ENCODE measurements around the gene OR52E4. TPM values are rescaled to one million over a fixed set of nuclear protein-coding genes. Genes with fewer than 3 reads are reported as not detected.

The OR52E4 gene
- total RNA-seq, 2 experiments from 2014 or later = not detected

DNA sequence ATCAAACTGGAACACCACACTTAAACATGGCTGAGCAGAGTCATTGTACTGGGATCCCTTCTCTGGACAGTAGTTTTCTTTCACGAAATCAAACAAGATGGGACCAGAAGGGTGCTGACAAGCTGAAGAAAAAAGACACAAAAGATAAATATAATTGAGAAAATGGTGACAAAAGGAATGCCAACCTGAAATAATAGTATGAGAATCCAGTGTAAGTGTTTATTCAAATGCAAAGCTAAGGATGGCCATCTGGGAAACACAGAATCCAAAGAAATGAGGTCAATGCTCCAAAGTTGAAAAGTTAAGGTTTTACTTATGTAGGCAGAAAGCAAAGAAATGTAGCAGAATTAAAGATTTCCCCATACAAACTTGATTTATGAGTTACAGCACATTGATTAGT is 7.2 kb downstream of the OR52E4 start:
- ChIA-PET CTCF (no interaction called here), POLR2A (no interaction called here)
- H3K4me3 Mint-ChIP-seq = no peak overlapping the region
- H3K27ac Mint-ChIP-seq = no peak overlapping the region
- H3K27me3 Mint-ChIP-seq = peaks cover 2% of the 10 kb centered on the region
- H3K9me3 Mint-ChIP-seq = no peaks in the 10 kb centered on the region
- DNase-seq = no peak
- no peaks in the 10 kb centered on the region for H3K36me3 Mint-ChIP-seq
- intact Hi-C loops (cut with micrococcal nuclease) = no loop called here
- no peaks in the 10 kb centered on the region for H3K4me1 Mint-ChIP-seq (ENCODE audit: low read depth)

GRCh38 chr11:5891216-5891800 is 10.9 kb downstream of the OR52E4 start:
- intact Hi-C loops (cut with micrococcal nuclease) = loop anchor here (1.0 to 5.0 kb wide), 3 partner anchors 84 to 415 kb away; partner anchors contain the start of gene OR52N2
- no peak overlapping the region for H3K27ac Mint-ChIP-seq
- no peak overlapping the region for H3K4me3 Mint-ChIP-seq
- no peaks in the 10 kb centered on the region for H3K36me3 Mint-ChIP-seq
- CTCF ChIA-PET = interaction anchor here (0.7 to 2.2 kb wide), 20 partner anchors 10 to 1704 kb away, joined by 3 to 13 read pairs (median 3); partner anchors contain the start of gene TRIM5
- no peaks in the 10 kb centered on the region for H3K9me3 Mint-ChIP-seq
- no peaks in the 10 kb centered on the region for H3K4me1 Mint-ChIP-seq (ENCODE audit: low read depth)
- DNase-seq = no peak
- peaks cover 2% of the 10 kb centered on the region for H3K27me3 Mint-ChIP-seq
- POLR2A ChIA-PET = no interaction called here

- Mint-ChIP-seq H3K4me1 (ENCODE audit: low read depth) (no peaks in the 10 kb centered on the region), H3K27ac (no peak within 1 kb of the TSS), H3K9me3 (no peaks in the 10 kb centered on the region), H3K4me3 (no peak within 1 kb of the TSS), H3K27me3 (peaks cover 1% of the 10 kb centered on the region), H3K36me3 (no peaks in the 10 kb centered on the region)
- ChIA-PET POLR2A (no interaction called here), CTCF (interaction anchor here (0.7 kb wide), 1 partner anchor 387 kb away, joined by 3 read pairs; no protein-coding TSS in a partner anchor)
- intact Hi-C loops (cut with micrococcal nuclease) = loop anchor here (5.0 kb wide), 2 partner anchors 86 to 291 kb away; partner anchors contain the start of gene OR52N2
- DNase-seq = no peak
Observed at GRCh38 chr11:5892908-5893307, 12.5 kb downstream of the OR52E4 start, which contains the start of gene OR52E5. Gene OR52E5 (plus strand): TSS chr11:5893208. CDS start chr11:5900777, 7,569 bp downstream.

DNA sequence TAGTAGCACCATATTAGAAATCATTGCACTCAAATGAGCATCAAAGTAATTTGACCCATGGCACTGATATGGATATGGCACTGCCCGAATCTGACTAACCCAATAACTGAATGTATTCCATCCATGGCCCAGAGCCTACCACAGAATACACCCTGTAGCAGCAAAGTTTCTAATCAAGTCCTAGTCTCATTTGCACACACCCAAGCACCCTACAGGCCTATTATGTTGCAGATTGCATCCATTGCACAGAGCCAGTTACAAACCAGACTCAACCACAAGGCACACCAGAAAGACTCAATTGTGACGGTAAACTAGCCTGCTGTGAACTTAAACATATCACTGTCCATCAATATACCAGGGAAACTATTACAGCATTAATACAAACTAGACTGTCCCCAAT is 19.1 kb downstream of the OR52E4 start:
- no peak for DNase-seq
- H3K27me3 Mint-ChIP-seq = peaks cover 1% of the 10 kb centered on the region
- H3K4me1 Mint-ChIP-seq (ENCODE audit: low read depth) = no peaks in the 10 kb centered on the region
- no peak overlapping the region for H3K4me3 Mint-ChIP-seq
- H3K27ac Mint-ChIP-seq = no peak overlapping the region
- H3K9me3 Mint-ChIP-seq = no peaks in the 10 kb centered on the region
- ChIA-PET POLR2A (no interaction called here), CTCF (no interaction called here)
- intact Hi-C loops (cut with micrococcal nuclease) = no loop called here
- H3K36me3 Mint-ChIP-seq = no peaks in the 10 kb centered on the region

- Mint-ChIP-seq H3K27ac (no peak overlapping the region), H3K4me3 (no peak overlapping the region), H3K4me1 (ENCODE audit: low read depth) (no peaks in the 10 kb centered on the region), H3K36me3 (no peaks in the 10 kb centered on the region), H3K9me3 (no peaks in the 10 kb centered on the region), H3K27me3 (peaks cover 10% of the 10 kb centered on the region)
- ChIA-PET CTCF (no interaction called here), POLR2A (no interaction called here)
- intact Hi-C loops (cut with micrococcal nuclease) = no loop called here
- DNase-seq = no peak
Observed at GRCh38 chr11:5910540-5910939, 30.1 kb downstream of the OR52E4 start.

DNA sequence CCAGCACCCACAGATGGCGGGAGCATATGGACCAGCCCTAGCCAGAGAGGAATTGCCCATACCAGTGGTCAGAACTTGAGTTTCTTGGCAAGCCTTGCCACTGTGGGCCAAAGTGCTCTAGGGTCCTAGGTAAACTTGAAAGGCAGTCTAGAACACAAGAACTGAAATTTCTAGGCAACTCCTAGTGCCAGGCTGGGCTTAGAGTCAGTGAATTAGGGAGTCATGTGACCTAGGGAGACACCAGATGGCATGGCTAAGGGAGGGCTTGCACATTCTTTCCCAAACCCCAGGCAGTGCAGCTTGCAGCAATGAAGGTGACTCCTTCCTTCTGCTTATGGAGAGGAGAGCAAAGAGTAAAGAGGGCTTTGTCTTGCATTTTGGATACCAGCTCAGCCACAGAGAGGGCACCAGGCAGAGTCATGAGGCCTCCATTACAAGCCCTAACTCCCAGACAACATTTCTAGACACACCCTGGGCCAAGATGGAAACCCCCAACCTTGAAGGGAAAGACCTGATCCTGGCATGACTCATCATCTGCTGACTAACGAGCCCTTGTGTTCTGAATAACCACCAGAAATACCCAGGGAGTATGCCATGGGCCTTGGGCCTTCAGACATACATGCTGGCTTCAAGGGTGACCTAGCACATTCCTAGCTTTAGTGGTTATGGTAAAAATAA is 42.5 kb downstream of the OR52E4 start:
- DNase-seq = peak; percentile 52
- H3K27me3 Mint-ChIP-seq = no peaks in the 10 kb centered on the region
- intact Hi-C loops (cut with micrococcal nuclease) = no loop called here
- no peak overlapping the region for H3K27ac Mint-ChIP-seq
- CTCF ChIA-PET = no interaction called here
- no peaks in the 10 kb centered on the region for H3K4me1 Mint-ChIP-seq (ENCODE audit: low read depth)
- POLR2A ChIA-PET = no interaction called here
- H3K9me3 Mint-ChIP-seq = peaks cover 25% of the 10 kb centered on the region
- no peaks in the 10 kb centered on the region for H3K36me3 Mint-ChIP-seq
- H3K4me3 Mint-ChIP-seq = no peak overlapping the region

- DNase-seq = no peak
- Mint-ChIP-seq H3K36me3 (no peaks in the 10 kb centered on the region), H3K4me1 (ENCODE audit: low read depth) (no peaks in the 10 kb centered on the region), H3K9me3 (peaks cover 25% of the 10 kb centered on the region), H3K27ac (no peak overlapping the region), H3K4me3 (no peak overlapping the region), H3K27me3 (no peaks in the 10 kb centered on the region)
- intact Hi-C loops (cut with micrococcal nuclease) = no loop called here
- CTCF ChIA-PET = no interaction called here
- POLR2A ChIA-PET = no interaction called here
Observed at GRCh38 chr11:5923427-5923776, 43.0 kb downstream of the OR52E4 start.

GRCh38 chr11:5923794-5924193 is 43.4 kb downstream of the OR52E4 start:
- intact Hi-C loops (cut with micrococcal nuclease) = no loop called here

DNA sequence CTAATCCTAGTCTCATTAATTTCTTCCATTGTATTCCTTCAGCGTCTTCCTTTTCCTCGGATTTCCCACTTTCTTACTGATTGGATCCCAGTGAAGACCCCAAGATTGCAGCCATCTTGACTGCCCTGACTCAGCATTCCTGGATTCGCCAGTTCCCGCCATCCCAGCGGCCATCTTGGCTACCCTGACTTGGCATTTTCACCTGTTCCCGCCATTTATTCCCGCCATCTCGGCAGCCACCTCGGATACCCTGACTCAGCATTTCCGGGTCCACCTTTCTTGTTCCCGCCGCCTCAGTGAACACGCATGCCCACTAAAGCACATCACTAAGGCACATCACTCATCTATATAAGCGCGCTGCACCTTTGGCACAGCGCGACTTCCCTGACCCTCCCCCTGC is 47.8 kb downstream of the OR52E4 start:
- DNase-seq = no peak
- no peaks in the 10 kb centered on the region for H3K36me3 Mint-ChIP-seq
- no peak overlapping the region for H3K4me3 Mint-ChIP-seq
- H3K9me3 Mint-ChIP-seq = peaks cover 27% of the 10 kb centered on the region
- no peak overlapping the region for H3K27ac Mint-ChIP-seq
- intact Hi-C loops (cut with micrococcal nuclease) = no loop called here
- no peaks in the 10 kb centered on the region for H3K27me3 Mint-ChIP-seq
- CTCF ChIA-PET = no interaction called here
- no peaks in the 10 kb centered on the region for H3K4me1 Mint-ChIP-seq (ENCODE audit: low read depth)
- POLR2A ChIA-PET = no interaction called here

More at GRCh38 chr11:5923794-5924193, 43.4 kb downstream of the OR52E4 start:
- no peaks in the 10 kb centered on the region for H3K36me3 Mint-ChIP-seq
- ChIA-PET POLR2A (no interaction called here), CTCF (no interaction called here)
- no peak overlapping the region for H3K4me3 Mint-ChIP-seq
- no peaks in the 10 kb centered on the region for H3K4me1 Mint-ChIP-seq (ENCODE audit: low read depth)
- no peak overlapping the region for H3K27ac Mint-ChIP-seq
- H3K9me3 Mint-ChIP-seq = peaks cover 25% of the 10 kb centered on the region
- no peak for DNase-seq
- no peaks in the 10 kb centered on the region for H3K27me3 Mint-ChIP-seq

GRCh38 chr11:5928811-5929210 is 48.4 kb downstream of the OR52E4 start:
- no peak for DNase-seq
- Mint-ChIP-seq H3K4me3 (no peak overlapping the region), H3K27ac (no peak overlapping the region), H3K36me3 (no peaks in the 10 kb centered on the region), H3K9me3 (peaks cover 24% of the 10 kb centered on the region), H3K4me1 (ENCODE audit: low read depth) (no peaks in the 10 kb centered on the region), H3K27me3 (no peaks in the 10 kb centered on the region)
- intact Hi-C loops (cut with micrococcal nuclease) = no loop called here
- ChIA-PET CTCF (no interaction called here), POLR2A (no interaction called here)

DNA sequence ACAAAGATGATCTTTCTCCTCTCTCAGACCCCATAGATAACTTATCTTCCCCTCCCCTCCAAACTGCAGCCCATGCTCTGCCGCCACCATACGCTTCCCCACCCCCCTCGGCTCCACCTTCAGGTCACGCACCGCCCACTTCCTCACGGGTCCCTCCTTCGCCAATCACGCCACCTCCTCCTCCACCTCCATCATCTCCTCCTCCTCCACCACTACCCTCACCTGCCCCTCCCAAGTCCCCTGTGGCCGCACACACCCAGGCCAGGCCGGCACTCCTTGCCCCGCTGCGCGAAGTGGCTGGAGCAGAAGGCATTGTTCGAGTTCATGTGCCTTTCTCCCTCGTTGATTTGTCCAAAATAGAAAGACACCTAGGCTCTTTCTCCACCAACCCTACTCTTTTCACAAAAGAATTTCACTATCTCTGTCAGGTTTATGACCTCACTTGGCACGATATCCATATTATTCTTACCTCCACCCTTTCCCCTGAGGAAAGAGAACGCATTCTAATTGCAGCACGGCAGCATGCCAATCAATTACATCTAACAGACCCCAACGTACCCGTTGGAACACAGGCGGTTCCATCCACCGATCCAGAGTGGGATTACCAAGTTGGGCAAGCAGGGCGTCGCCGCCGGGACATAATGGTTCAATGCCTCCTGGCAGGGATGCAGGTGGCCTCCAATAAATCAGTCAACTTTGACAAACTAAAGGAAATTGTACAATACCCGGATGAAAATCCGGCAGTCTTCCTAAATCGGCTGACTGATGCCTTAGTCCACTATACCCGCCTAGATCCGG is 49.3 kb downstream of the OR52E4 start:
- H3K36me3 Mint-ChIP-seq = no peaks in the 10 kb centered on the region
- H3K27me3 Mint-ChIP-seq = no peaks in the 10 kb centered on the region
- no peak overlapping the region for H3K4me3 Mint-ChIP-seq
- H3K4me1 Mint-ChIP-seq (ENCODE audit: low read depth) = no peaks in the 10 kb centered on the region
- DNase-seq = no peak
- no peak overlapping the region for H3K27ac Mint-ChIP-seq
- ChIA-PET CTCF (no interaction called here), POLR2A (no interaction called here)
- H3K9me3 Mint-ChIP-seq = peaks cover 16% of the 10 kb centered on the region
- intact Hi-C loops (cut with micrococcal nuclease) = no loop called here

GRCh38 chr11:5930614-5931013 is 50.2 kb downstream of the OR52E4 start:
- ChIA-PET POLR2A (no interaction called here), CTCF (no interaction called here)
- H3K27ac Mint-ChIP-seq = no peak overlapping the region
- H3K4me3 Mint-ChIP-seq = no peak overlapping the region
- H3K9me3 Mint-ChIP-seq = peaks cover 12% of the 10 kb centered on the region
- H3K27me3 Mint-ChIP-seq = no peaks in the 10 kb centered on the region
- no peak for DNase-seq
- H3K4me1 Mint-ChIP-seq (ENCODE audit: low read depth) = no peaks in the 10 kb centered on the region
- intact Hi-C loops (cut with micrococcal nuclease) = no loop called here
- no peaks in the 10 kb centered on the region for H3K36me3 Mint-ChIP-seq

Data from activated CD4-positive, alpha-beta memory T cell treated with anti-CD3 and anti-CD28 coated beads for 36 hours (primary cell).